Measurements from ENCODE around the gene PLCH1.

DNA sequence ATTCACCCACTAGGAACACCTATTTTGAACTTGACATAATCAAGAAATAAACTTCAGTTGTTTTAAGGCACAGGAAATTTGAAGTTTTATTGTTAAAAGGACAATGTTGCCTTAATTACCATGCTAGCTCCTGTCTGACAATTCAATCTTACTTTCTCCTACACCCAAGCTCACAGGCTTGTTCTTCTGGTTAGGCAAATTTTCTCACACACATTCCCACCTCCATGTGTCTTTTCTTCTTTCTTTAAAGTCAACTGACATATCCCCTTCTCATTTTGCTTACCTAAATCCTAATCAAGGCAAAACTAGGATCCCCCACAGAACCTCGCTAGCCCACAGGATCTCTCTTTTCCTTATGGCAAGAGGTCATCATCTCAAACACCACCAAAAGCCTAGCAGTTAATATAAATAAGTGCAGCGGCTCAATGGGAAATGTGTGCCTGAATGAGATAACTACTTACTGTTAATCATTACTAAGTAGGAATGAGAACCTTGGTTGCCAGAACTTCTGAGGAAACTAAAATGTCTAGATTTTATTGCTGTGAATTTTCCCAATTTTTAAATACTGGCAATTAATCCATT is 189.3 kb downstream of the PLCH1 start:
- TF ChIP-seq, protein P1, sequence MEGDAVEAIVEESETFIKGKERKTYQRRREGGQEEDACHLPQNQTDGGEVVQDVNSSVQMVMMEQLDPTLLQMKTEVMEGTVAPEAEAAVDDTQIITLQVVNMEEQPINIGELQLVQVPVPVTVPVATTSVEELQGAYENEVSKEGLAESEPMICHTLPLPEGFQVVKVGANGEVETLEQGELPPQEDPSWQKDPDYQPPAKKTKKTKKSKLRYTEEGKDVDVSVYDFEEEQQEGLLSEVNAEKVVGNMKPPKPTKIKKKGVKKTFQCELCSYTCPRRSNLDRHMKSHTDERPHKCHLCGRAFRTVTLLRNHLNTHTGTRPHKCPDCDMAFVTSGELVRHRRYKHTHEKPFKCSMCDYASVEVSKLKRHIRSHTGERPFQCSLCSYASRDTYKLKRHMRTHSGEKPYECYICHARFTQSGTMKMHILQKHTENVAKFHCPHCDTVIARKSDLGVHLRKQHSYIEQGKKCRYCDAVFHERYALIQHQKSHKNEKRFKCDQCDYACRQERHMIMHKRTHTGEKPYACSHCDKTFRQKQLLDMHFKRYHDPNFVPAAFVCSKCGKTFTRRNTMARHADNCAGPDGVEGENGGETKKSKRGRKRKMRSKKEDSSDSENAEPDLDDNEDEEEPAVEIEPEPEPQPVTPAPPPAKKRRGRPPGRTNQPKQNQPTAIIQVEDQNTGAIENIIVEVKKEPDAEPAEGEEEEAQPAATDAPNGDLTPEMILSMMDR (IDR thresholded peaks at IDR 0.05) = no peak
- no peak for TF ChIP-seq EZH2 (IDR thresholded peaks at IDR 0.05)

Data from neural progenitor cell (in vitro differentiated cells).